Panc1 (cell line): ENCODE measurements around the gene AAK1. TPM values are rescaled to one million over a fixed set of nuclear protein-coding genes. Genes with fewer than 3 reads are reported as not detected.

Source experiments
- ATAC-seq: fragments of 200-7000 bp; cut with Tn5 transposase; 2 replicates; pipeline ENCODE4 v1.9.1; 2020; ENCODE audit warnings: mild to moderate bottlenecking, moderate library complexity
- BruUV-seq: library from RNA; stranded (reverse); fragments of 400-500 nt; replicated peaks from 2 replicates; lab custom pipeline; 2021; lab: Mats Ljungman, UMichigan
- CTCF ChIA-PET: fragments of 300-600 bp; sonication (Branson Sonifier 250); formaldehyde crosslinking; loops from one replicate; lab custom pipeline; 2022; ENCODE audit warnings: antibody characterized with exemption; lab: Charles Lee
- POLR2A ChIA-PET: fragments of 300-600 bp; sonication (Branson Sonifier 250); formaldehyde crosslinking; loops from one replicate; lab custom pipeline; 2022; ENCODE audit warnings: antibody characterized with exemption; lab: Charles Lee
- DNase-seq: peaks from one replicate; pipeline ENCODE4 v3.0.0-alpha.2; 2010; ENCODE audit warnings: low read depth, low spot score
- H3K27ac ChIP-seq: 2 replicates; pipeline ENCODE4 v1.5.1; 2011; ENCODE audit warnings: mild to moderate bottlenecking, low read length, inconsistent platforms
- H3K27me3 ChIP-seq: fragments of 200-500 bp; sonication (Bioruptor generic); 2 replicates; pipeline ENCODE4 v1.6.0; 2014; ENCODE audit warnings: low read length, inconsistent platforms; ENCODE audit not compliant: control insufficient read depth, insufficient read depth
- H3K36me3 ChIP-seq: fragments of 200-500 bp; sonication (Bioruptor generic); 2 replicates; pipeline ENCODE4 v1.5.1; 2014; ENCODE audit warnings: inconsistent platforms, mild to moderate bottlenecking, low read length, moderate library complexity; ENCODE audit not compliant: control insufficient read depth, insufficient read depth
- H3K4me1 ChIP-seq: 2 replicates; pipeline ENCODE4 v1.5.1; 2011; ENCODE audit warnings: inconsistent platforms, mild to moderate bottlenecking, low read length, moderate library complexity; ENCODE audit not compliant: control insufficient read depth, insufficient read depth
- H3K4me3 ChIP-seq, 2 experiments: 2 replicates each; pipeline ENCODE4 v1.5.1; 2011 to 2012; ENCODE audit warnings: low read depth in 2 of 2, low read length in 2 of 2, mild to moderate bottlenecking in 2 of 2, inconsistent platforms in 1 of 2, moderate library complexity in 1 of 2
- H3K9me3 ChIP-seq: fragments of 200-500 bp; sonication (Bioruptor generic); 2 replicates; pipeline ENCODE4 v1.5.1; 2014; ENCODE audit warnings: low read depth, mild to moderate bottlenecking, inconsistent platforms, low read length, moderate library complexity; ENCODE audit not compliant: control insufficient read depth, insufficient read depth
- POLR2AphosphoS5 ChIP-seq: IDR thresholded peaks from 2 replicates; pipeline ENCODE4 v1.6.1; 2012; ENCODE audit warnings: mild to moderate bottlenecking, low read depth, low read length, moderate library complexity
- SIN3A ChIP-seq: IDR thresholded peaks from 2 replicates; pipeline ENCODE4 v1.6.1; 2012; ENCODE audit warnings: low read depth, mild to moderate bottlenecking, low read length, moderate library complexity, borderline replicate concordance; ENCODE audit not compliant: insufficient read depth
- TCF7L2 ChIP-seq: IDR thresholded peaks from 2 replicates; pipeline ENCODE4 v1.6.1; 2011; ENCODE audit warnings: mild to moderate bottlenecking, low read depth, low read length, inconsistent platforms
- in situ Hi-C: cut with HindIII; loops from 2 replicates; pipeline ENCODE4 v1.10.0; 2016; ENCODE audit warnings: low sequenced_read_pairs, low pct_unique_long_range_greater_than_20kb
- intact Hi-C: fragments of 100-400 bp; cut with micrococcal nuclease; formaldehyde crosslinking; loops from one replicate; pipeline ENCODE4 v1.10.0; 2022; ENCODE audit not compliant: unreplicated experiment
- total RNA-seq: library from RNA; stranded (reverse); gene quantifications from one replicate; pipeline ENCODE4 v1.2.1, GENCODE V29; 2021; ENCODE audit not compliant: unreplicated experiment
- TF ChIP-seq, protein P1 (sequence below), 2 experiments: IDR thresholded peaks; 2 replicates each; pipeline ENCODE4 v1.6.1; 2011 to 2012; ENCODE audit warnings: low read depth in 2 of 2, control low read depth in 1 of 2, low read length in 1 of 2, mild to moderate bottlenecking in 1 of 2, moderate library complexity in 1 of 2; ENCODE audit not compliant: insufficient read depth in 1 of 2
- TF ChIP-seq, protein P2 (sequence below): fragments of 450-650 bp; IDR thresholded peaks from 2 replicates; pipeline ENCODE4 v1.5.1; 2017; ENCODE audit warnings: mild to moderate bottlenecking

Gene AAK1
- total RNA-seq, 1 experiment from 2014 or later: 123 TPM

DNA sequence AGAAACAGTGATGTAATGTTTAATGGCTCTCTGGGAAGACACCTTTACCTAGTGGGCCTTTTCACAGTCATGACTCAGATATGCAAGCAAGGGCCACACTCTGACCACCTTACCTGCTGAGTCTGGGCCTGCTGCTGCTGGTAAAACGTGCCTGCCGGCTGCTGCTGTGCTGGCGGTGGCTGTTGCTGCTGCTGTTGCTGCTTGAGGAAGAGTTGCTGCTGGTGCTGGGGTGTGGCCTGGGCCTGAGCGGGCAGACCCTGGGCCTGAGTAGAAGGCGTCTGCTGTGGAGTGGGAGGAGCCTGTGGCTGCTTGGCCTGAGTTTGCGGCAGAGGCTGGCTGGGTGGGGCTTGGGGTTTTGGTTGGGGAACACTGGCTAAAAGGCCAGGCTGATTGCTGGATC lies 124.7 kb downstream of the AAK1 start:
- Histone ChIP-seq H3K4me3 (no peak overlapping the region), H3K9me3 (no peaks in the 10 kb centered on the region), H3K27ac (no peak overlapping the region), H3K4me1 (no peaks in the 10 kb centered on the region), H3K36me3 (peaks cover 27% of the 10 kb centered on the region), H3K27me3 (no peaks in the 10 kb centered on the region)
- TF ChIP-seq SIN3A: no peak
- TF ChIP-seq, protein P1, sequence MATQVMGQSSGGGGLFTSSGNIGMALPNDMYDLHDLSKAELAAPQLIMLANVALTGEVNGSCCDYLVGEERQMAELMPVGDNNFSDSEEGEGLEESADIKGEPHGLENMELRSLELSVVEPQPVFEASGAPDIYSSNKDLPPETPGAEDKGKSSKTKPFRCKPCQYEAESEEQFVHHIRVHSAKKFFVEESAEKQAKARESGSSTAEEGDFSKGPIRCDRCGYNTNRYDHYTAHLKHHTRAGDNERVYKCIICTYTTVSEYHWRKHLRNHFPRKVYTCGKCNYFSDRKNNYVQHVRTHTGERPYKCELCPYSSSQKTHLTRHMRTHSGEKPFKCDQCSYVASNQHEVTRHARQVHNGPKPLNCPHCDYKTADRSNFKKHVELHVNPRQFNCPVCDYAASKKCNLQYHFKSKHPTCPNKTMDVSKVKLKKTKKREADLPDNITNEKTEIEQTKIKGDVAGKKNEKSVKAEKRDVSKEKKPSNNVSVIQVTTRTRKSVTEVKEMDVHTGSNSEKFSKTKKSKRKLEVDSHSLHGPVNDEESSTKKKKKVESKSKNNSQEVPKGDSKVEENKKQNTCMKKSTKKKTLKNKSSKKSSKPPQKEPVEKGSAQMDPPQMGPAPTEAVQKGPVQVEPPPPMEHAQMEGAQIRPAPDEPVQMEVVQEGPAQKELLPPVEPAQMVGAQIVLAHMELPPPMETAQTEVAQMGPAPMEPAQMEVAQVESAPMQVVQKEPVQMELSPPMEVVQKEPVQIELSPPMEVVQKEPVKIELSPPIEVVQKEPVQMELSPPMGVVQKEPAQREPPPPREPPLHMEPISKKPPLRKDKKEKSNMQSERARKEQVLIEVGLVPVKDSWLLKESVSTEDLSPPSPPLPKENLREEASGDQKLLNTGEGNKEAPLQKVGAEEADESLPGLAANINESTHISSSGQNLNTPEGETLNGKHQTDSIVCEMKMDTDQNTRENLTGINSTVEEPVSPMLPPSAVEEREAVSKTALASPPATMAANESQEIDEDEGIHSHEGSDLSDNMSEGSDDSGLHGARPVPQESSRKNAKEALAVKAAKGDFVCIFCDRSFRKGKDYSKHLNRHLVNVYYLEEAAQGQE (IDR thresholded peaks at IDR 0.05; ENCODE audit: insufficient read depth in 1 of 2, low read depth in 2 of 2, low read length in 1 of 2): no peak
- TF ChIP-seq, protein P2, sequence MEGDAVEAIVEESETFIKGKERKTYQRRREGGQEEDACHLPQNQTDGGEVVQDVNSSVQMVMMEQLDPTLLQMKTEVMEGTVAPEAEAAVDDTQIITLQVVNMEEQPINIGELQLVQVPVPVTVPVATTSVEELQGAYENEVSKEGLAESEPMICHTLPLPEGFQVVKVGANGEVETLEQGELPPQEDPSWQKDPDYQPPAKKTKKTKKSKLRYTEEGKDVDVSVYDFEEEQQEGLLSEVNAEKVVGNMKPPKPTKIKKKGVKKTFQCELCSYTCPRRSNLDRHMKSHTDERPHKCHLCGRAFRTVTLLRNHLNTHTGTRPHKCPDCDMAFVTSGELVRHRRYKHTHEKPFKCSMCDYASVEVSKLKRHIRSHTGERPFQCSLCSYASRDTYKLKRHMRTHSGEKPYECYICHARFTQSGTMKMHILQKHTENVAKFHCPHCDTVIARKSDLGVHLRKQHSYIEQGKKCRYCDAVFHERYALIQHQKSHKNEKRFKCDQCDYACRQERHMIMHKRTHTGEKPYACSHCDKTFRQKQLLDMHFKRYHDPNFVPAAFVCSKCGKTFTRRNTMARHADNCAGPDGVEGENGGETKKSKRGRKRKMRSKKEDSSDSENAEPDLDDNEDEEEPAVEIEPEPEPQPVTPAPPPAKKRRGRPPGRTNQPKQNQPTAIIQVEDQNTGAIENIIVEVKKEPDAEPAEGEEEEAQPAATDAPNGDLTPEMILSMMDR: no peak
- no peak for TF ChIP-seq TCF7L2
- TF ChIP-seq POLR2AphosphoS5: no peak
- ChIA-PET CTCF (no interaction called here), POLR2A (no interaction called here)
- intact Hi-C loops: no loop called here
- ATAC-seq (no peak), DNase-seq (no peak)
- in situ Hi-C loops: no loop called here
- no TSS peak for BruUV-seq

DNA sequence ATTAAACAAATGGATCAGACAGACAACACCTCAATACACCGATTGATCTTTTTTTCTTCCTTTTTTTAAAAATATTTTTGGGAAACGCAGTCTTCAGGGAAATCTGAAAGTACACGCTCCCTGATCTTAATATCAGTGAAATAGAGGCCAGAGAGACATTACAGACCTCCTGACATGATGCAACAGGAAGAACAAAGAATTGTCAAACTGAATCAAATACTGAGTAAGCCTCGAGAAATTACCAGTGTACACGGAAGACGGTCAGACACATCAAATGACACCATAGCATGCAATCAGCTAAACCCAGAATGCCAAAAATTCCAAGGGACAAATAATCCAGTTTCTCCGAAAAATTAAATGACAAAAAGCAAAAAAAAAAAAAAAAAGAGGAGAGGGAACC lies 126.1 kb downstream of the AAK1 start:
- intact Hi-C loops: no loop called here
- in situ Hi-C loops: no loop called here
- CTCF ChIA-PET: interaction anchor here (0.7 kb wide), 1 partner anchor 208 kb away, joined by 5 read pairs; no protein-coding TSS in a partner anchor

DNA sequence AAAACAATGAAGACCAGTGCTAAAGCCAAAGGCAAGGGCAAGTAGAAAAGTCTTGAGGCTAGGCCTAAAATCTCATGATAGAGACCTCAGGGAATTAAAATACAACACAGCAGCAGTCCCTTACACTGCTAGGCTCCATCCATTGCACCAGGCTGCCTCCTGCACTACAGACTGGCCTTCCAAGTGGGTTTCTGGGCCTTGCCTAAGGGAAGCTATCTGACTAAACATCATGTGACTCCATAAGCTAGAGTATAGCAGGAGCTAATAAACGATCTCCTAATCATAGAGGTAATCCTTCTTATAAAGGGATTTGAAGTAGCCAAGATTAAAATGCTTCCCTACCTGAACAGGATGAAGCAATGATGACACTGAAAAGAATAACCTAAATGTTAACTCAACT lies 128.7 kb downstream of the AAK1 start:
- ATAC-seq (no peak), DNase-seq (no peak)
- TF ChIP-seq, protein P1 (IDR thresholded peaks at IDR 0.05; ENCODE audit: insufficient read depth in 1 of 2, low read depth in 2 of 2, low read length in 1 of 2): no peak
- TF ChIP-seq, protein P2: no peak
- TF ChIP-seq SIN3A (no peak), TCF7L2 (no peak), POLR2AphosphoS5 (no peak)
- POLR2A ChIA-PET: no interaction called here
- Histone ChIP-seq H3K27me3 (no peaks in the 10 kb centered on the region), H3K4me1 (no peaks in the 10 kb centered on the region), H3K36me3 (peaks cover 38% of the 10 kb centered on the region), H3K27ac (no peak overlapping the region), H3K4me3 (no peak overlapping the region), H3K9me3 (no peaks in the 10 kb centered on the region)
- CTCF ChIA-PET: no interaction called here
- BruUV-seq: no TSS peak
- in situ Hi-C loops: no loop called here
- intact Hi-C loops: no loop called here

More for the DNA sequence above, 126.1 kb downstream of the AAK1 start:
- Histone ChIP-seq H3K4me1 (no peaks in the 10 kb centered on the region), H3K4me3 (no peak overlapping the region), H3K27ac (no peak overlapping the region), H3K36me3 (peaks cover 32% of the 10 kb centered on the region), H3K9me3 (no peaks in the 10 kb centered on the region), H3K27me3 (no peaks in the 10 kb centered on the region)
- TF ChIP-seq POLR2AphosphoS5: no peak
- no peak for TF ChIP-seq SIN3A
- POLR2A ChIA-PET: no interaction called here
- no peak for DNase-seq
- ATAC-seq: no peak
- no TSS peak for BruUV-seq
